SK-N-SH (cell line): ENCODE data around the gene NIP7.

Experiments used
- RFX5 ChIP-seq: IDR thresholded peaks from 2 replicates; pipeline ENCODE4 v1.6.1; 2012; ENCODE audit warnings: mild to moderate bottlenecking, improper control_type of control experiment, low read length
- TAF1 ChIP-seq: IDR thresholded peaks from 2 replicates; pipeline ENCODE4 v1.6.1; 2012; ENCODE audit warnings: low read depth, mild to moderate bottlenecking, low read length, moderate library complexity, borderline replicate concordance
- YY1 ChIP-seq: IDR thresholded peaks from 2 replicates; pipeline ENCODE4 v1.4.0; 2012; ENCODE audit warnings: low read depth, mild to moderate bottlenecking
- TF ChIP-seq, protein P1 (sequence below): fragments of 200-600 bp; sonication (generic); IDR thresholded peaks from 2 replicates; pipeline ENCODE4 v1.6.1; 2017; ENCODE audit warnings: antibody characterized with exemption, mild to moderate bottlenecking, moderate library complexity
- TF ChIP-seq, protein P2 (sequence below): IDR thresholded peaks from 2 replicates; pipeline ENCODE4 v1.4.0; 2012; ENCODE audit warnings: low read depth

DNA sequence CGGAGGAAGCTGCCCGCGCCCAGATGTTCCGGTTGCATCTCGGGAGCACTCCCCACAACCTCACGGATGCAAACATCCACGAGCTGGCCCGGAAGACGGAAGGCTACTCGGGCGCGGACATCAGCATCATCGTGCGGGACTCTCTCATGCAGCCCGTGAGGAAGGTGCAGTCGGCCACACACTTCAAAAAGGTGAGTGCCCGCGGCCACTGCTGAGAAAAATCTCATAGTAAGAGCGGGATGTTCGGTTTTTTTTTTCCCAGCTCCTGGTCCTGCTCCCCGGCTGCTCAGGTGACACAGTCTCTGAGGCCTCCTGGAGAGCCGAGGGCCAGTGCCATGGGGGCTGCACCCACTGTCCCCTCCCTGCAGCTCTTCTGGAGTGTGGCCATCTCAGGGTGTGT is 18.5 kb upstream of the NIP7 start:
- TF ChIP-seq YY1 (no peak), TAF1 (no peak), RFX5 (no peak)
- TF ChIP-seq, protein P1, sequence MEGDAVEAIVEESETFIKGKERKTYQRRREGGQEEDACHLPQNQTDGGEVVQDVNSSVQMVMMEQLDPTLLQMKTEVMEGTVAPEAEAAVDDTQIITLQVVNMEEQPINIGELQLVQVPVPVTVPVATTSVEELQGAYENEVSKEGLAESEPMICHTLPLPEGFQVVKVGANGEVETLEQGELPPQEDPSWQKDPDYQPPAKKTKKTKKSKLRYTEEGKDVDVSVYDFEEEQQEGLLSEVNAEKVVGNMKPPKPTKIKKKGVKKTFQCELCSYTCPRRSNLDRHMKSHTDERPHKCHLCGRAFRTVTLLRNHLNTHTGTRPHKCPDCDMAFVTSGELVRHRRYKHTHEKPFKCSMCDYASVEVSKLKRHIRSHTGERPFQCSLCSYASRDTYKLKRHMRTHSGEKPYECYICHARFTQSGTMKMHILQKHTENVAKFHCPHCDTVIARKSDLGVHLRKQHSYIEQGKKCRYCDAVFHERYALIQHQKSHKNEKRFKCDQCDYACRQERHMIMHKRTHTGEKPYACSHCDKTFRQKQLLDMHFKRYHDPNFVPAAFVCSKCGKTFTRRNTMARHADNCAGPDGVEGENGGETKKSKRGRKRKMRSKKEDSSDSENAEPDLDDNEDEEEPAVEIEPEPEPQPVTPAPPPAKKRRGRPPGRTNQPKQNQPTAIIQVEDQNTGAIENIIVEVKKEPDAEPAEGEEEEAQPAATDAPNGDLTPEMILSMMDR, result no peak
- TF ChIP-seq, protein P2, sequence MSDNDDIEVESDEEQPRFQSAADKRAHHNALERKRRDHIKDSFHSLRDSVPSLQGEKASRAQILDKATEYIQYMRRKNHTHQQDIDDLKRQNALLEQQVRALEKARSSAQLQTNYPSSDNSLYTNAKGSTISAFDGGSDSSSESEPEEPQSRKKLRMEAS, result no peak
